ENCODE measurements around the gene MLLT3.

DNA sequence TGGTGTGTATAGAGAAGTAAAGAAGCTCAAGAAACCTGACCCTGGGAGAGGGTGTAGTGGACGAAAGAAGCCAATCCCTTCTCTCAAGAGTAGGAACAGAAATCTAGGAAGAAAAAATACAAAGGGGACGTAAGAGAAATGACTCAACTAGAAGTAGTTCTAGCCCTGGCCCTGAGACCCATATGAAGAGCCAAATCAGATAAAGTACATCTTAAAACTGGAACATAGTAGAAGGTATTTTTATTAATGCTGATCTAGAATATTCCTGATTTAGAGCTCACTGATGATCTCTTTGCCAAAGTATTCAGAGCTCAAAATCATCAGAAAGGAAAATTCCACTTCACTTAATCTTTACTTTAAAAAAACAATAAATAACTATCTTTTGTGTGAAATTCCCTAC lies 184.8 kb downstream of the MLLT3 start:
- TF ChIP-seq EZH2 (IDR thresholded peaks at IDR 0.05; ENCODE audit: borderline replicate concordance, low read length) = no peak
- TF ChIP-seq, protein P1, sequence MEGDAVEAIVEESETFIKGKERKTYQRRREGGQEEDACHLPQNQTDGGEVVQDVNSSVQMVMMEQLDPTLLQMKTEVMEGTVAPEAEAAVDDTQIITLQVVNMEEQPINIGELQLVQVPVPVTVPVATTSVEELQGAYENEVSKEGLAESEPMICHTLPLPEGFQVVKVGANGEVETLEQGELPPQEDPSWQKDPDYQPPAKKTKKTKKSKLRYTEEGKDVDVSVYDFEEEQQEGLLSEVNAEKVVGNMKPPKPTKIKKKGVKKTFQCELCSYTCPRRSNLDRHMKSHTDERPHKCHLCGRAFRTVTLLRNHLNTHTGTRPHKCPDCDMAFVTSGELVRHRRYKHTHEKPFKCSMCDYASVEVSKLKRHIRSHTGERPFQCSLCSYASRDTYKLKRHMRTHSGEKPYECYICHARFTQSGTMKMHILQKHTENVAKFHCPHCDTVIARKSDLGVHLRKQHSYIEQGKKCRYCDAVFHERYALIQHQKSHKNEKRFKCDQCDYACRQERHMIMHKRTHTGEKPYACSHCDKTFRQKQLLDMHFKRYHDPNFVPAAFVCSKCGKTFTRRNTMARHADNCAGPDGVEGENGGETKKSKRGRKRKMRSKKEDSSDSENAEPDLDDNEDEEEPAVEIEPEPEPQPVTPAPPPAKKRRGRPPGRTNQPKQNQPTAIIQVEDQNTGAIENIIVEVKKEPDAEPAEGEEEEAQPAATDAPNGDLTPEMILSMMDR (conservative IDR thresholded peaks at IDR 0.05 in 1 of 2, IDR thresholded peaks at IDR 0.05 in 1 of 2; ENCODE audit: extremely low read depth in 1 of 2, insufficient read depth in 1 of 2, low read depth in 1 of 2, low read length in 2 of 2) = no peak

Data from mammary epithelial cell (primary cell).